Superior temporal gyrus (tissue), 1 donor: ENCODE data around the gene DAGLA.
A peak's percentile ranks its signal among the peaks of the same experiment; 100 is the strongest.
"Not testable (repeated sequence)": the region's sequence is repeated elsewhere in the genome, so short reads cannot be mapped to it uniquely, and the experiment has no call there.

Source experiments
- DNase-seq: peaks from one replicate; pipeline ENCODE4 v3.0.0-alpha.2; 2016; ENCODE audit errors: extremely low spot score

The DAGLA gene, protein sequence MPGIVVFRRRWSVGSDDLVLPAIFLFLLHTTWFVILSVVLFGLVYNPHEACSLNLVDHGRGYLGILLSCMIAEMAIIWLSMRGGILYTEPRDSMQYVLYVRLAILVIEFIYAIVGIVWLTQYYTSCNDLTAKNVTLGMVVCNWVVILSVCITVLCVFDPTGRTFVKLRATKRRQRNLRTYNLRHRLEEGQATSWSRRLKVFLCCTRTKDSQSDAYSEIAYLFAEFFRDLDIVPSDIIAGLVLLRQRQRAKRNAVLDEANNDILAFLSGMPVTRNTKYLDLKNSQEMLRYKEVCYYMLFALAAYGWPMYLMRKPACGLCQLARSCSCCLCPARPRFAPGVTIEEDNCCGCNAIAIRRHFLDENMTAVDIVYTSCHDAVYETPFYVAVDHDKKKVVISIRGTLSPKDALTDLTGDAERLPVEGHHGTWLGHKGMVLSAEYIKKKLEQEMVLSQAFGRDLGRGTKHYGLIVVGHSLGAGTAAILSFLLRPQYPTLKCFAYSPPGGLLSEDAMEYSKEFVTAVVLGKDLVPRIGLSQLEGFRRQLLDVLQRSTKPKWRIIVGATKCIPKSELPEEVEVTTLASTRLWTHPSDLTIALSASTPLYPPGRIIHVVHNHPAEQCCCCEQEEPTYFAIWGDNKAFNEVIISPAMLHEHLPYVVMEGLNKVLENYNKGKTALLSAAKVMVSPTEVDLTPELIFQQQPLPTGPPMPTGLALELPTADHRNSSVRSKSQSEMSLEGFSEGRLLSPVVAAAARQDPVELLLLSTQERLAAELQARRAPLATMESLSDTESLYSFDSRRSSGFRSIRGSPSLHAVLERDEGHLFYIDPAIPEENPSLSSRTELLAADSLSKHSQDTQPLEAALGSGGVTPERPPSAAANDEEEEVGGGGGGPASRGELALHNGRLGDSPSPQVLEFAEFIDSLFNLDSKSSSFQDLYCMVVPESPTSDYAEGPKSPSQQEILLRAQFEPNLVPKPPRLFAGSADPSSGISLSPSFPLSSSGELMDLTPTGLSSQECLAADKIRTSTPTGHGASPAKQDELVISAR

DNA sequence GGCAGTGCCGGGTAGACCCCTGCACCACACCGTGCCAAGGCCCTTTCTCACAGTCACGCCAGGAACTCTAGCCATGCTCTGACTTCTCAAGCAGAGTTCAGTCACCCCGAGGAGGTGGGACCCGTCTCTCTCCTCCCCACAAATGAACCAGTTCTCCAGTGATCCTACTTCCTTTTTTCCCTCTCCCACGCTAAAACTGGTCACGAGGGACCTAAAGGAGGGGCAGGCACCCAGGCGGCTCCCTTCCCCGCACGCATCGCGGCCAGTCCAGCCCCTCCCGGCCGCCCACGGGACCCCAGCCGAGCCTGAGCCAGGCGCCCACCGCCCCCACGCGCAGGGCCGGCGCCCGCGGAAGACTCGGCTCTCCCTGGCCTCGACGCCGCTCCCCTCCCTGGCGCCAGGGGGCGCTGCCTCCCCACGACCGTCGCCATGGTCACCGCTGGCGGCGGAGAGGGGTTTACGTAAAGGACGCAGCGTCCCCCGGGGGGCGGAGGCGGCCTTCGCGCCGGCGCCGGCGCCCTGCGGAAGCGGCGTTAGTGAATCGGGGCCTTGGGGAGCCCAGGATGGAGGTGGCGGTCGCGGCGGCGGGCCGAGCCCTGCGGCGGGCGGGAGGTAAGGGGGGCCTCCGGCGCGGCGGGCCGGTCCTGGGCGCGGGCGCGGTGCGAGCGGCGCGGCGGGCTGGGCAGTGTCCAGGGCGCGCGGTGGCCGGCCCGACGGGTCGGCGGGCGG is at the start of gene DAGLA:
Gene DAGLA, plus strand, starts transcription at position 499 of the 729 bp plus-strand sequence. CDS start 39,765 bp downstream, outside the sequence.
- DNase-seq: peak; percentile 82

DNA sequence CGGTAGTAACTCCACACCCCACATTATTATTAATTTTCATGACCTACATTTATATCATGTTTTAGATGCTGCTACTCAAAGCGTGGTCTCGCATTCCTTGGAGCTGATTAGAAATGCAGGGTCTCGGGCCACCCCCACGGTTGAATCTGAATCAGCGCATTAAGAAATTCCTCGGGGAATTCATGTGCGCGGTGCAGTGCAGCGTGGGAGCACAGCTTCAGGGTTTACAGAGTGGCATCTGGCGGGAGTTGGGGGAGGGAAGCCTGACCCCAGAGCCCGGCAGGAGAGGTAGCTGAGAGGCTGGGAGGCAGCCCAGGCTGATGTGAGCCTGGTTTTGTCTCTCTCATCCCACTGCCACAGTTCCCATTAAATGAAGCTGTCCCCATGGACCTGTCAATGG is 48.1 kb upstream of the DAGLA start:
- no peak for DNase-seq

DNA sequence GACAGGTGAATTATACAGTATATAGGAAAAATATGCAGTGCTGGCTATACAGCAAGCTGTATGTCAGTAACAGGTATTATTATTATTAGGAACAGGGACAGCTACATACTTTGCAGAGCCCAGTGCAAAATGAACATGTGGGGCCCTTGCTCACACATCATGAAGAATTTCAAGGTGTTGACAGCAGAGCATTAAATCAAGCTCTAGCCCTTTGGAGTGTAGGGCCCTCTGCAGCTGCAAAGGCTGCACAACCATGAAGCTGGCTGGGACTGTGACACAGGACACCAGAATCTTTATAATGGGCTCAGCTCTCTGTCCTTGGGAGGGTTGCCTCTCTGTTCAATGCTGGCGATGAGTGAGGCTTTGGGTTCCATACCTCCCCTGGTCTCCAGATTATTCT is 44.9 kb upstream of the DAGLA start:
- DNase-seq: no peak

DNA sequence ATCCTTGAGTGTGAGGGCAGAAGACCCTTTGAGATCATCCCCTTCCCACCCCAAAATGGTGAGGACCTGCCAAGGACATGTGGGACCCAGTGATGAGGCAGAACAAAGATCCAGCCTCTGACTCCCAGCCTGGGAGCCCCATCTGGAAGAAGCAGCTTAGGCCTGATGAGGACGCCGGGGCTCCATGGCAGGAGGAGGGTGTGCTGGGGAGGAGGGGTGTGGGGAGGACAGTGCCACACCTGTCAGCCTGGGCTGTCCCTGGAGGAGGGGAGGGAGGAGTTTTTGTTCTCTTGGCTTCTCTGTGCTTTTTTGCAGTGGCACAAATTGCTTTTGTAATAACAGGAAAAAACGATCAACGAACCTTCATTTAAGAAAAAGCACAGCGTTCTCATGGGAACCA is 44.4 kb upstream of the DAGLA start:
- DNase-seq: no peak

DNA sequence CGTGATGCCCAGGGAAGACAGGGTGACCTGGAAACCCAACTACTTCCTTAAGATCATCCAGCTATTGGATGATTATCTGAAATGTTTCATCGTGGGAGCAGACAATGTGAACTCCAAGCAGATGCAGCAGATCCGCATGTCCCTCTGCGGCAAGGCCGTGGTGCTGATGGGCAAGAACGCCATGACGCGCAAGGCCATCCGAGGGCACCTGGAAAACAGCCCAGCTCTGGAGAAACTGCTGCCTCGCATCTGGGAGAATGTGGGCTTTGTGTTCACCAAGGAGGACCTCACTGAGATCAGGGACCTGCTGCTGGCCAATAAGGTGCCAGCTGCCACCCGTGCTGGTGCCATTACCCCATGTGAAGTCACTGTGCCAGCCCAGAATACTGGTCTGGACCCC is 43.5 kb upstream of the DAGLA start:
- peak; percentile 22 for DNase-seq

DNA sequence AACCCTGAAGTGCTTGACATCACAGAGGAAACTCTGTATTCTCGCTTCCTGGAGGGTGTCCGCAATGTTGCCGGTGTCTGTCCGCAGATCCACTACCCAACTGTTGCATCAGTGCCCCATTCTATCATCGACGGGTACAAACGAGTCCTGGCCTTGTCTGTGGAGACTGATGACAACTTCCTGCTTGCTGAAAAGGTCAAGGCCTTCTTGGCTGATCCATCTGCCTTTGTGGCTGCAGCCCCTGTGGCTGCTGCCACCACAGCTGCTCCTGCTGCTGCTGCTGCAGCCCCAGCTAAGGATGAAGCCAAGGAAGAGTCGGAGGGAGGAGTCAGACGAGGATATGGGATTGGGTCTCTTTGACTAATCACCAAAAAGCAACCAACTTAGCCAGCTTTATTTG is 42.9 kb upstream of the DAGLA start:
- no peak for DNase-seq

DNA sequence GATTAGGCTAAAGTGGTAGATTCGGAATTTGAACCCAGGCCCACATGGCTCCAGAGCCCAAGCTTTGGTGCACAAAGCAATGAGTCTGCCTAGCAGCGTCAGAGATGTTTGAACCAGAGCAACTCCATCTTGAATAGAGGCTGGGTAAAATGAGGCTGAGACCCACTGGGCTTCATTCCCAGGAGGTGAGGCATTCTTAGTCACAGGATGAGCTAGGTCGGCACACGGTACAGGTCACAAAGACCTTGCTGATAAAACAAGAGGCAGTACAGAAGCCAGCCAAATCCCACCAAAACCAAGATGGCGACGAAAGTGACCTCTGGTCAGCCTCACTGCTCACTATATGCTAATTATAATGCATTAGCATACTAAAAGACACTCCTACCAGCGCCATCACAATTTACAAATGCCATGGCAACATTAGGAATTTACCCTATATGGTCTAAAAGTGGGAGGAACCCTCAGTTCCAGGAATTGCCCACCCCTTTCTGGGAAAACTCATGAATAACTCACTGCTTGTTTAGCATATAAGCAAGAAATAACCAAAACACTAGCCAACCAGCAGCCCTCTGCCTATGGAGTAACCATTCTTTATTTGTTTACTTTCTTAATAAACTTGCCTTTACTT is 40.3 kb upstream of the DAGLA start:
- DNase-seq: no peak

DNA sequence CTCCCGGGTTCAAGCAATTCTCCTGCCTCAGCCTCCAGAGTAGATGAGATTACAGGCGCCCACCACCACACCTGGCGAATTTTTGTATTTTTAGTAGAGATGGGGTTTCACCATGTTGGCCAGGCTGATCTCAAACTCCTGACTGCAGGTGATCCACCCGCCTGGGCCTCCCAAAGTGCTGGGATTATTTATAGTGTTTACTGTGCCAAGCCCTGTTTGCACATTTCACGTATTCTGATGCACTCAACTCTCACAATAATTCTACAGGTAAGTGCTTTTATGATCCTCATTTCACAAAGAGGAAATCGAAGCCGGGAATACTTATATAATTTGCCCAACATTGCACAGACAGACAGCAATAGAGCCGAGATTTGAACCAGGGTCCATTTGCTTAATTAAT is 38.0 kb upstream of the DAGLA start:
- no peak for DNase-seq

DNA sequence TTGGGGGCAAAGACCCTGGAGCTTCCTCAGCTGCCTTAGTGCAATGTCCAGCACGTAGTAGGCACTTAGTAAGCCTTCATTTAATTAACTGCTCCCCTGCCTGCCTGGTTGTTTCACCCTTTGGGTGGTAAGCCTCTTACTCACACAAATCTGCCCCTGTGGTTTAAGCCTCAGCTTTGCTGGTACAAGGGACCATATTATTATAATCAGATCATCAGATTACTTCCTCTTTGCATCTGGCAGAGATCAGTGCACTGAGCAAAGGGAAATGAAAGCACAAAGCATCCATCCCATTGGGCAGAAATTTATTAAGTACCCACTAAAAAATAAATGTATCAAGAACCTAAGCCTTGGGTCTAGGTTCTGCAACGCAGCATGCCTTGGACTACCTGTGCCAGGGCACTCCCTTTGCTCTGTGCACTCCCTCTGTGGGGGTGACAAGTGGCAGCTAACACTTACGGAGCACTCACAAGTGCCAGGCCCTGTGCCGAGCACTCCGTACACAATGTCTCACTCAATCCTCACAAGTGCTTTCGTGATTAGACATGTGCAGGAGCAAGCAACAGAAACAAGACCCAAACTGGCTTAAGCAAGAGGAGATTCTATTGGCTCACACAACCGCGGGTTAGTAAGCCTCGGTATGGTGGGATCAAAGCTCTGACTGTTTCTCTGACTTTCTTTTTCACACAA is 34.9 kb upstream of the DAGLA start:
- DNase-seq: no peak

DNA sequence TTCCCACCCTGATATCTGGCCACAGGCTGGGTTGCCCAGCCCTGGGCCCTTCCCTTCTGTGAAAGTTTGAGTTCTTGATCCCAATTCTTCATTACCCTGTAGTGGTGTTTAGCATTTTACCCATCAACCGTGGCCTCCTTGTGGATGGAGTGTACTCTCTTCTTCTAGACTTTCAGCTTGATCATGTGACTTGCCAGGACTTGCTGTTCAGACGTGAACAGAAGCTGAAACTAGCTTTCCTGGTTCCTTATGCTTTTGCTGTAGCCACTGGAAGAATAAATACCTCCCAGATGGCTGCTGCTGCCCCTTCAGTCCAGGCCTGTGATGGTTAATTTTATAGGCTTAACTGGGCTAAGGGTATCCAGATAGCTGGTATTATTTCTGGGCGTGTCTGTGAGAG is 32.7 kb upstream of the DAGLA start:
- DNase-seq: no peak

DNA sequence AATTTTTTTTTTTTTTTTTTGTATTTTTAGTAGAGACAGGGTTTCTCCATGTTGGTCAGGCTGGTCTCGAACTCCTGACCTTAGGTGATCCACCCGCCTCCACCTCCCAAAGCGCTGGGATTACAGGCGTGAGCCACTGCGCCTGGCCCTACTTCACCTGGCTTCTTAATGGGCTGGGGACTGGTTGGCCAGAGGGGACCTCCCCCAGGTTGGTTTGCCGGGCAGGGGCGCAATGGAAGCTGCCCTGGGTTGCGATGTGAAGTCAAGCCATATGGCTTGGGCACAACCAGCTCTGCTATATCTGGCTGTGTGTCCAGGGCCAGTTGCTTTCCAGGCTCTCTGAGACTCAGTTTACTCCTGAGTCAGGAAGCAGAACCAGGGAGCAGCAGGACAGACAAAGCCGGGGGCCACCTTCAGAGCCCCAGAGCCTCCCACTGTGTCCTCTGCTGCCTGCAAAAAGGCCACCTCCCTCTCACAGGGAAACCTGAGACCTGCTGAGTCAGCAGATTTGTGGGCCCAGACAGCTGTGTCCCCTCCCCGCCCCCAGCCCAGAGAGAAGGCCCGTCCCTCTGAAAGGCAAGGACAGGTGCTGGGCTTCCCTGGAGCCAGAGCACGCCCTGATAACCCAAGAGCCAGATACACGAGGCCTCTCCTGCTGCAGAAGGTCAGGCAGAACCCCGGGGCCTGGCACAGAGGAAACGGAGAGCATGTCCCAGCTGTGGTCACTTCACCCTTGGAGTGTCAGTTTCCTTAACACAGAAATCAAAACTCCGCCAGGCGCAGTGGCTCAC is 29.2 kb upstream of the DAGLA start:
- no peak for DNase-seq

DNA sequence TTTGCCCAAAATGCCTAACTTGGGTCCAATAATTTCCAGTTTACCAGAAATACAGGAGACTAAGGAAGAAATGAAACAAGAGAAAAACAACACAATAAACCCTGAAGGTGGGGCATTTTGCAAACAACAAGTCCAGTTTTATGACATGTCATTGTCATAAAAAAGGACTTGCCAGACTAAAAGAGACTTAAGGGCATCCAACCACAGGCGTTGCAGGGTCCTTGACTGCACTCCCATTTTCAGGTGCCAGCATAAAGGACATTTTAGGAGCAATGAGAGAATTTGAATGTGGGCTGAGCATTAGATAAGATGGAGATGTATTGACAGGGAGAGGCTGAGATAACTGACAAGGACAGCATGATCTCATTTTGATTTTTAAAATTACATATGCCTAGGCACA is 28.1 kb upstream of the DAGLA start:
- DNase-seq: no peak

DNA sequence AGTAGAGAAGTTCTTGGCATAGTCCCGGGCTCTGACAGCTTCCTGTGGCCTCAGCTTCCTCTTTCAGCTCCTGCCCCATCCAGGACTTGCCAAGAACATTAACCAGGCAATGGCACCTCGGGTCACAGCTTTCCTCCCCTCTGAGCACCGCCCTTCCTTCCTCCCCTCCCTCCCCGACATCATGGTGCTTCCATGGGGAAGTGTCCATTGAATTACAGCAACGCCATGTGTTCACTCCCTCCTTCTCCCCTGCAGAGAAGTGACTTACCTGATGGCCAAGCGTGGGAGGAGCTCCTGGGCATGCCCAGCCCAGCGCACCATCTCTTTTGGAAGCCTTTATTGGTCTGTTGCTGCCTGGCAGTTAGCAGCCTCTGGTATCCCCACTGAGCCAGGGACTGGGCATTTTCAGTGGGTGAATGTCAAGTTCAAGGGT is 25.8 kb upstream of the DAGLA start:
- DNase-seq: no peak

DNA sequence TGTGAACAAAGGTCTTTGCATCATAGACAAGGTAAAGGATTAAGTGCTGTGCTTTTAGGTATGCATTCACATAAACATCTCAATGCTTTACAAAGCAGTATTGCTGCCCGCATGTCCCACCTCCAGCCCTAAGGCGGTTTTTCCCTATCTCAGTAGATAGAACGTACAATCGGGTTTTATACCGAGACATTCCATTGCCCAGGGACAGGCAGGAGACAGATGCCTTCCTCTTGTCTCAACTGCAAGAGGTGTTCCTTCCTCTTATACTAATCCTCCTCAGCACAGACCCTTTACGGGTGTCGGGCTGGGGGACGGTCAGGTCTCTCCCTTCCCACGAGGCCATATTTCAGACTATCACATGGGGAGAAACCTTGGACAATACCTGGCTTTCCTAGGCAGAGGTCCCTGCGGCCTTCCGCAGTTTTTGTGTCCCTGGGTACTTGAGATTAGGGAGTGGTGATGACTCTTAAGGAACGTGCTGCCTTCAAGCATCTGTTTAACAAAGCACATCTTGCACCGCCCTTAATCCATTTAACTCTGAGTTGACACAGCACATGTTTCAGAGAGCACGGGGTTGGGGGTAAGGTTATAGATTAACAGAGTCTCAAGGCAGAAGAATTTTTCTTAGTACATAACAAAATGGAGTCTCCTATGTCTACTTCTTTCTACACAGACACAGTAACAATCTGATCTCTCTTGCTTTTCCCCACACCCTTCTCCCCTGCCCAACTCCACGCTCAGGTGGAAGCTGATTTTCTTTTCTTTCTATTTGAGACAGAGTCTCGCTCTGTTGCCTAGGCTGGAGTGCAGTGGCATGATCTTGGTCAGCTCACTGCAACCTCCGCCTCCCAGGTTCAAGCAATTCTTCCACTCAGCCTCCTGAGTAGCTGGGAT is 24.7 kb upstream of the DAGLA start:
- DNase-seq: not testable (repeated sequence)

DNA sequence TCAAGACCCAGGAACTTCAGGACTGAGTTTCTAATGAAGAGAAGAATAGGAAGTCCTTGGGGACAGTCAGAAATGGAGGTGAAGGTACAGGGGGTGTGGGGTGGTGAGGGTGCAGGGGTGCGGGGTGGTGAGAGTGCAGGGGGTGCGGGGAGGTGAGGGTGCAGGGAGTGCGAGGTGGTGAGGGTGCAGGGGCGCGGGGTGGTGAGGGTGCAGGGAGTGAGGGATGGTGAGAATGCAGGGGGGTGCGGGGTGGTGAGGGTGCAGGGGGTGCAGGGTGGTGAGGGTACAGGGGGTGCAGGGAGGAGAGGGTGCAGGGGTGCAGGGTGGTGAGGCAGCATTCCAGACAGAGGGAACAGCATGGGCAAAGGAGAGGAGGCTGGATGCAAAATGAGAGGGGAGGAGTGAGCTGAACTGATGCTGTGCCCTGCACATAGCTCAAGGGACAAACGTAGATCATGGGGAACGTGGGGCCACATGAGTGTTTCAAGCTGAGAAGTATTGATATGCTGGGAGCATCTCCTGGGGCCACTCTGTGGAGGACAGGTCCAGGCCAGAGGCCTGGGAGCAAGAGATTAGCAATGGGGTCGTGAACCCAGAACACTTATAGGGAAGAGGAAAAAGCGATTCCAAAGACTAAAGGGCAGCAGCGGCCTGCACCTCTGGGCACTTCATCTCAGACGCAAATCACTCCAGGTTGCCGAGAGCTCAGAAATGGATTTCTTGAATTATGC is 23.7 kb upstream of the DAGLA start:
- no peak for DNase-seq

DNA sequence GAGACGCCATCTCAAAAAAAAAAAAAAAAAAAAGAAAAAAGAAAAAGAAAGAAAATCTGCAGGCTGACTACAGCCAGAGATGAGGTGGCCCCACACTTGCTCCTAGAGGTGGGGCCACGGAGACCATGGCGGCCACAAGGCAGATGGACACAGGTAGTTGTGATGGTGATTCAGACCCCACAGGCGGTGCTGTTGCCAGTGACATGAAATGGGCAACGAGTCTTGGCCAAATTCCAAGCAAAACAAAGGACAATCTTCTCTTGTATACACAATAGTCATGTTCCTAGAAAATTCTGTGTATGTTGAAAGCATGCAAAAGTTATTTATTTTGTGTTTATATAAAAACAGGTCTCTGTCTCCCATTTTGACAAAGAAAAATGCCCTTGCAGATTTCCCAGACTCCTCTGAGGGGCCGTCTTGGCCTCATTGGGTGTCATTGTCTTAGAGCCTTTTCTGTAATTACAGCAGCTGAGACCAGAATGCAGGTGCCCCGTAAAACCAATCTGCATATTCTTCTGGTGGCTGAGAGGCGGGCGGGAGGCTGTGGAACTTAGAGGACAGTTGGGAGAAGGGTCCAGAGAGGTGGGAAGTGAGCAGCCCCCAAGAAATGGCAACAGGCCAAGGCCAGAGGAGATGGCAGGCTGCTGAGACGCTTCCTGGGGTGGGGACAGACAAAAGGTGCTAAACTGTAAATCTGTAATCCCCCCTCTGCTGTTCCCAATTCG is 22.5 kb upstream of the DAGLA start:
- DNase-seq: peak; percentile 46

DNA sequence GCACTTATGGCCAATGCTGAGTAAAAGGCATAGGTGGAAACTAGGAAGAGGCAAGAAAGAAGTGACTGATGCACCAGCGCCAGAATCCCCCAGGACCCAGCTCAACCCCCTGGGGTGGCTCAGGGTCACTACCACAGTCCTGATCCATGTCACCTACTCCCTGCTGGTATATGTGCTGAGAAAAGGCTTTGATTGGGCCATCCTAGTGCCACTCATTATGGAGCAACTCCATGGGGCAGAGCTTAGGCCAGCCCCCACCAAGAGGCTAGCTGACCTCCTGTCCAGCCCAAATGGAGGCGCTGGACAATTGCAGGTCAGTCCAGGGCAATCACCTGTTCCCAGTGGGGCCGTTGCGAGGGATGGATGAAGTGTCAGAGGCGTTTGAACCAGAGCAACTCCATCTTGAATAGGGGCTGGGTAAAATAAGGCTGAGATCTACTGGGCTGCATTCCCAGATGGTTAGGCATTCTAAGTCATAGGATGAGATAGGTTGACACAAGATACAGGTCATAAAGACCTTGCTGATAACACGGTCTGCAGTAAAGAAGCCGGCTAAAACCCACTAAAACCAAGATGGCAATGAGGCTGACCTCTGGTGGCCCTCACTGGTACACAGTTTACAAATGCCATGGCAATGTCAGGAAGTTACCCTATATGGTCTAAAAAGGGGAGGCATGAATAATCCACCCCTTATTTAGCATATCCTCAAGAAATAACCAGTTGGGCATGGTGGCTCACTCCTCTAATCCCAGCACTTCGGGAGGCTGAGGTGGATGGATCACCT is 20.6 kb upstream of the DAGLA start:
- DNase-seq: no peak
